Measurements from ENCODE around the gene OBSCN. TPM values are rescaled to one million over a fixed set of nuclear protein-coding genes. Genes with fewer than 3 reads are reported as not detected.

Gene OBSCN
- total RNA-seq, 2 donors from 2014 or later: 5.3 to 8.0 TPM

- intact Hi-C loops (cut with DNase I, micrococcal nuclease): no loop called here
- no peak for ATAC-seq
These were observed 1.8 kb downstream of the OBSCN start for GRCh38 chr1:228209657-228210056.

GRCh38 chr1:228210076-228210651, 2.3 kb downstream of the OBSCN start:
- ATAC-seq (no peak), DNase-seq (no peak)
- intact Hi-C loops (cut with DNase I, micrococcal nuclease): no loop called here

More at GRCh38 chr1:228209657-228210056, 1.8 kb downstream of the OBSCN start:
- DNase-seq: no peak

GRCh38 chr1:228210712-228211530, 3.1 kb downstream of the OBSCN start:
- ATAC-seq (no peak), DNase-seq (no peak)
- intact Hi-C loops (cut with DNase I, micrococcal nuclease): no loop called here

GRCh38 chr1:228211531-228212414, 3.9 kb downstream of the OBSCN start:
- DNase-seq: no peak
- no peak for ATAC-seq
- intact Hi-C loops (cut with DNase I, micrococcal nuclease): no loop called here

GRCh38 chr1:228212415-228212965, 4.6 kb downstream of the OBSCN start:
- intact Hi-C loops (cut with DNase I, micrococcal nuclease): no loop called here
- no peak for DNase-seq
- no peak for ATAC-seq

GRCh38 chr1:228212966-228213844, 5.4 kb downstream of the OBSCN start:
- peak; percentile 83 to 94 for DNase-seq

GRCh38 chr1:228213917-228214808, 6.3 kb downstream of the OBSCN start:
- no peak for DNase-seq
- ATAC-seq: no peak
- intact Hi-C loops (cut with DNase I, micrococcal nuclease): no loop called here

More at GRCh38 chr1:228212966-228213844, 5.4 kb downstream of the OBSCN start:
- peak; percentile 98 for ATAC-seq
- intact Hi-C loops (cut with DNase I, micrococcal nuclease): no loop called here

GRCh38 chr1:228214921-228215662, 7.2 kb downstream of the OBSCN start:
- ATAC-seq (no peak), DNase-seq (no peak)
- intact Hi-C loops (cut with DNase I, micrococcal nuclease): no loop called here

GRCh38 chr1:228215663-228216116, 7.8 kb downstream of the OBSCN start:
- DNase-seq (no peak), ATAC-seq (no peak)
- intact Hi-C loops (cut with DNase I, micrococcal nuclease): no loop called here

- ATAC-seq (no peak), DNase-seq (no peak)
- intact Hi-C loops (cut with DNase I, micrococcal nuclease): no loop called here
These were observed 8.8 kb downstream of the OBSCN start for GRCh38 chr1:228216371-228217320.

- ATAC-seq (no peak), DNase-seq (no peak)
- intact Hi-C loops (cut with DNase I, micrococcal nuclease): no loop called here
These were observed 9.9 kb downstream of the OBSCN start for GRCh38 chr1:228217551-228218344.

GRCh38 chr1:228218513-228219244, 10.8 kb downstream of the OBSCN start:
- DNase-seq (no peak), ATAC-seq (no peak)
- intact Hi-C loops (cut with DNase I, micrococcal nuclease): no loop called here

GRCh38 chr1:228219245-228219961, 11.6 kb downstream of the OBSCN start:
- ATAC-seq (no peak), DNase-seq (no peak)
- intact Hi-C loops (cut with DNase I, micrococcal nuclease): no loop called here
